NCI-H128 (cell line): ENCODE results near the gene PRKAR2B.
A peak's percentile ranks its signal among the peaks of the same experiment; 100 is the strongest.
"Not testable (repeated sequence)": the region's sequence is repeated elsewhere in the genome, so short reads cannot be mapped to it uniquely, and the experiment has no call there.

Experiments
- DNase-seq: peaks from one replicate; lab custom pipeline; 2025; ENCODE audit not compliant: unreplicated experiment; lab: John Stamatoyannopoulos, UW

PRKAR2B gene

GRCh38 chr7:107115114-107115513, 70.6 kb downstream of the PRKAR2B start:
- no peak for DNase-seq

- DNase-seq, result no peak
Observed at GRCh38 chr7:107115762-107116540, 71.4 kb downstream of the PRKAR2B start.

GRCh38 chr7:107118109-107118900, 73.8 kb downstream of the PRKAR2B start:
- DNase-seq, result no peak

- no peak for DNase-seq
Observed at GRCh38 chr7:107119376-107120105, 75.0 kb downstream of the PRKAR2B start.

GRCh38 chr7:107122486-107122911, 78.0 kb downstream of the PRKAR2B start:
- no peak for DNase-seq

- no peak for DNase-seq
Observed at GRCh38 chr7:107123392-107123791, 78.9 kb downstream of the PRKAR2B start.

GRCh38 chr7:107125475-107125874, 81.0 kb downstream of the PRKAR2B start:
- peak; percentile 62 for DNase-seq

- DNase-seq, result no peak
Observed at GRCh38 chr7:107128217-107128616, 83.7 kb downstream of the PRKAR2B start.

- DNase-seq, result no peak
Observed at GRCh38 chr7:107128748-107129147, 84.2 kb downstream of the PRKAR2B start.

GRCh38 chr7:107130487-107131220, 86.1 kb downstream of the PRKAR2B start:
- no peak for DNase-seq

GRCh38 chr7:107133396-107133795, 88.9 kb downstream of the PRKAR2B start:
- no peak for DNase-seq

- no peak for DNase-seq
Observed at GRCh38 chr7:107138696-107139420, 94.4 kb downstream of the PRKAR2B start.

GRCh38 chr7:107143875-107144274, 99.4 kb downstream of the PRKAR2B start:
- not testable (repeated sequence) for DNase-seq

- no peak for DNase-seq
Observed at GRCh38 chr7:107145067-107145838, 100.7 kb downstream of the PRKAR2B start.

GRCh38 chr7:107147464-107148393, 103.2 kb downstream of the PRKAR2B start:
- DNase-seq, result no peak

GRCh38 chr7:107148721-107149120, 104.2 kb downstream of the PRKAR2B start:
- DNase-seq, result no peak

GRCh38 chr7:107149863-107150262, 105.4 kb downstream of the PRKAR2B start:
- DNase-seq, result no peak

GRCh38 chr7:107150375-107151073, 106.0 kb downstream of the PRKAR2B start:
- DNase-seq, result peak; percentile 46
